Measurements from ENCODE around the gene MACF1. TPM values are rescaled to one million over a fixed set of nuclear protein-coding genes. Genes with fewer than 3 reads are reported as not detected.

The MACF1 gene, protein sequence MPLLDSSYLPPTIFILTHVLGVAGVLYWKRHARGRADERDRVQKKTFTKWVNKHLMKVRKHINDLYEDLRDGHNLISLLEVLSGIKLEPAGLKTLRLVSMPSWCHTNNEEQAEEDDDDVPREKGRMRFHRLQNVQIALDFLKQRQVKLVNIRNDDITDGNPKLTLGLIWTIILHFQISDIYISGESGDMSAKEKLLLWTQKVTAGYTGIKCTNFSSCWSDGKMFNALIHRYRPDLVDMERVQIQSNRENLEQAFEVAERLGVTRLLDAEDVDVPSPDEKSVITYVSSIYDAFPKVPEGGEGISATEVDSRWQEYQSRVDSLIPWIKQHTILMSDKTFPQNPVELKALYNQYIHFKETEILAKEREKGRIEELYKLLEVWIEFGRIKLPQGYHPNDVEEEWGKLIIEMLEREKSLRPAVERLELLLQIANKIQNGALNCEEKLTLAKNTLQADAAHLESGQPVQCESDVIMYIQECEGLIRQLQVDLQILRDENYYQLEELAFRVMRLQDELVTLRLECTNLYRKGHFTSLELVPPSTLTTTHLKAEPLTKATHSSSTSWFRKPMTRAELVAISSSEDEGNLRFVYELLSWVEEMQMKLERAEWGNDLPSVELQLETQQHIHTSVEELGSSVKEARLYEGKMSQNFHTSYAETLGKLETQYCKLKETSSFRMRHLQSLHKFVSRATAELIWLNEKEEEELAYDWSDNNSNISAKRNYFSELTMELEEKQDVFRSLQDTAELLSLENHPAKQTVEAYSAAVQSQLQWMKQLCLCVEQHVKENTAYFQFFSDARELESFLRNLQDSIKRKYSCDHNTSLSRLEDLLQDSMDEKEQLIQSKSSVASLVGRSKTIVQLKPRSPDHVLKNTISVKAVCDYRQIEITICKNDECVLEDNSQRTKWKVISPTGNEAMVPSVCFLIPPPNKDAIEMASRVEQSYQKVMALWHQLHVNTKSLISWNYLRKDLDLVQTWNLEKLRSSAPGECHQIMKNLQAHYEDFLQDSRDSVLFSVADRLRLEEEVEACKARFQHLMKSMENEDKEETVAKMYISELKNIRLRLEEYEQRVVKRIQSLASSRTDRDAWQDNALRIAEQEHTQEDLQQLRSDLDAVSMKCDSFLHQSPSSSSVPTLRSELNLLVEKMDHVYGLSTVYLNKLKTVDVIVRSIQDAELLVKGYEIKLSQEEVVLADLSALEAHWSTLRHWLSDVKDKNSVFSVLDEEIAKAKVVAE (N-terminal part only)
- total RNA-seq (100 to 1,000 TPM in 1 of 2 donors, 10 to 100 TPM in 1; 62.1 to 216 TPM), polyA plus RNA-seq (10 to 100 TPM; 23.3 to 40.2 TPM)

DNA sequence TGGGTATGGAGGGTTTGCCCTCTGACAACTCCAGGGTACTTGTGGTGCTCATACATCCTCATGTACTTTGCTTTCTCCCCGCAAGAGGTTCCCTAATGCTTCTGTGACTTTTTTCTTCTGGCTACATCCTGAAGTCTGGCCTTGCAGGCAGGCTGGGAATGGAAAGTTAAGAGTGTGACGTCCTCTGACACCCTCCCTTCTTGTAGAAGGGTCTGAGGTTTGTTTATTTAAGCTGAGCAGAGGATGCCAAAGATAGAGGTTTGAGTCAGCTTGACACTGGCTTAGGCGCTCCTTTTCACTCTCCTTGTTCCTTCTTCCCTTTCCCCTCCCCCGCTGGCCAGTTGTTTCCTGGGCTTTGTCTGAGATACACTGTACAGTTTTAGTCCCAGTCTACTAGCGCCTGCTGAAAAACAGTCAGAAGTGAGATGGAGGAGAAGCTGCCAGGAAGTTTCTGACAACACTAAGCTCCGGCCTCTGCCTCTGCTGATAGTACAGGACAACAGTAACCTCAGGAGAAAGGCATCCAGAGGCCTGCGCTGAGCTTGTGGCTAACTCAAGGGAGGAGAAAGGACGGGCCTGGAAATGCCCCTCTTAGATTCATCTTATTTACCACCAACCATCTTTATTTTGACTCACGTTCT lies at the start of gene MACF1:
TSS of gene MACF1 (plus strand) at position 255 of the 641 bp plus-strand sequence. CDS start at position 583, 328 bp downstream.
- Histone ChIP-seq H3K27me3 (ENCODE audit: control insufficient read depth in 4 of 4, insufficient read depth in 4 of 4, low read length in 3 of 4) (no peaks in the 10 kb centered on the region), H3K27ac (ENCODE audit: low read depth in 1 of 2, low read length in 2 of 2) (peak within 1 kb of the TSS; percentile 47 to 80), H3K4me1 (ENCODE audit: control insufficient read depth in 4 of 4, insufficient read depth in 4 of 4, low read length in 3 of 4) (peaks cover 1 to 16% (median 11%) of the 10 kb centered on the region in 4 donors), H3K36me3 (ENCODE audit: control insufficient read depth in 4 of 4, insufficient read depth in 3 of 4, low read depth in 1 of 4, low read length in 3 of 4) (no peaks in the 10 kb centered on the region), H3K4me3 (ENCODE audit: low read depth in 1 of 3, low read length in 3 of 3) (peak within 1 kb of the TSS in 2 of 3 donors; percentile 27 to 44), H3K9ac (ENCODE audit: low read depth in 1 of 2, low read length in 2 of 2) (peak within 1 kb of the TSS; percentile 8 to 73), H3K9me3 (ENCODE audit: control insufficient read depth in 4 of 4, low read length in 3 of 4) (no peaks in the 10 kb centered on the region)
- WGBS: 60% methylated on average over 9 of the region's 9 CpGs
- no peak for DNase-seq (ENCODE audit: low spot score)
- no peak for TF ChIP-seq FOXA2 (IDR thresholded peaks at IDR 0.05)
- TF ChIP-seq GABPA (IDR thresholded peaks at IDR 0.05 in 1 of 2, conservative IDR thresholded peaks at IDR 0.05 in 1 of 2): no peak
- no peak for TF ChIP-seq HNF4A (conservative IDR thresholded peaks at IDR 0.05)
- no peak for TF ChIP-seq YY1 (IDR thresholded peaks at IDR 0.05)
- TF ChIP-seq, protein P1, sequence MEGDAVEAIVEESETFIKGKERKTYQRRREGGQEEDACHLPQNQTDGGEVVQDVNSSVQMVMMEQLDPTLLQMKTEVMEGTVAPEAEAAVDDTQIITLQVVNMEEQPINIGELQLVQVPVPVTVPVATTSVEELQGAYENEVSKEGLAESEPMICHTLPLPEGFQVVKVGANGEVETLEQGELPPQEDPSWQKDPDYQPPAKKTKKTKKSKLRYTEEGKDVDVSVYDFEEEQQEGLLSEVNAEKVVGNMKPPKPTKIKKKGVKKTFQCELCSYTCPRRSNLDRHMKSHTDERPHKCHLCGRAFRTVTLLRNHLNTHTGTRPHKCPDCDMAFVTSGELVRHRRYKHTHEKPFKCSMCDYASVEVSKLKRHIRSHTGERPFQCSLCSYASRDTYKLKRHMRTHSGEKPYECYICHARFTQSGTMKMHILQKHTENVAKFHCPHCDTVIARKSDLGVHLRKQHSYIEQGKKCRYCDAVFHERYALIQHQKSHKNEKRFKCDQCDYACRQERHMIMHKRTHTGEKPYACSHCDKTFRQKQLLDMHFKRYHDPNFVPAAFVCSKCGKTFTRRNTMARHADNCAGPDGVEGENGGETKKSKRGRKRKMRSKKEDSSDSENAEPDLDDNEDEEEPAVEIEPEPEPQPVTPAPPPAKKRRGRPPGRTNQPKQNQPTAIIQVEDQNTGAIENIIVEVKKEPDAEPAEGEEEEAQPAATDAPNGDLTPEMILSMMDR (IDR thresholded peaks at IDR 0.05; ENCODE audit: low read depth, low read length, missing input control): peak; percentile 31
- TF ChIP-seq TAF1 (conservative IDR thresholded peaks at IDR 0.05): no peak
- TF ChIP-seq, protein P2, sequence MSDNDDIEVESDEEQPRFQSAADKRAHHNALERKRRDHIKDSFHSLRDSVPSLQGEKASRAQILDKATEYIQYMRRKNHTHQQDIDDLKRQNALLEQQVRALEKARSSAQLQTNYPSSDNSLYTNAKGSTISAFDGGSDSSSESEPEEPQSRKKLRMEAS (IDR thresholded peaks at IDR 0.05): no peak
- no peak for TF ChIP-seq NR2F2 (IDR thresholded peaks at IDR 0.05)
- no peak for TF ChIP-seq FOXA1 (IDR thresholded peaks at IDR 0.05)
- no peak for TF ChIP-seq JUND (IDR thresholded peaks at IDR 0.05)
- TF ChIP-seq SP1 (IDR thresholded peaks at IDR 0.05): peak; percentile 39
- no peak for TF ChIP-seq HNF4G (IDR thresholded peaks at IDR 0.05)
- no peak for TF ChIP-seq EGR1 (IDR thresholded peaks at IDR 0.05; ENCODE audit: low read depth in 2 of 2)
- TF ChIP-seq ZBTB33 (IDR thresholded peaks at IDR 0.05): no peak
- peak; percentile 49 to 57 for TF ChIP-seq RAD21 (IDR thresholded peaks at IDR 0.05)
- TF ChIP-seq, protein P3, sequence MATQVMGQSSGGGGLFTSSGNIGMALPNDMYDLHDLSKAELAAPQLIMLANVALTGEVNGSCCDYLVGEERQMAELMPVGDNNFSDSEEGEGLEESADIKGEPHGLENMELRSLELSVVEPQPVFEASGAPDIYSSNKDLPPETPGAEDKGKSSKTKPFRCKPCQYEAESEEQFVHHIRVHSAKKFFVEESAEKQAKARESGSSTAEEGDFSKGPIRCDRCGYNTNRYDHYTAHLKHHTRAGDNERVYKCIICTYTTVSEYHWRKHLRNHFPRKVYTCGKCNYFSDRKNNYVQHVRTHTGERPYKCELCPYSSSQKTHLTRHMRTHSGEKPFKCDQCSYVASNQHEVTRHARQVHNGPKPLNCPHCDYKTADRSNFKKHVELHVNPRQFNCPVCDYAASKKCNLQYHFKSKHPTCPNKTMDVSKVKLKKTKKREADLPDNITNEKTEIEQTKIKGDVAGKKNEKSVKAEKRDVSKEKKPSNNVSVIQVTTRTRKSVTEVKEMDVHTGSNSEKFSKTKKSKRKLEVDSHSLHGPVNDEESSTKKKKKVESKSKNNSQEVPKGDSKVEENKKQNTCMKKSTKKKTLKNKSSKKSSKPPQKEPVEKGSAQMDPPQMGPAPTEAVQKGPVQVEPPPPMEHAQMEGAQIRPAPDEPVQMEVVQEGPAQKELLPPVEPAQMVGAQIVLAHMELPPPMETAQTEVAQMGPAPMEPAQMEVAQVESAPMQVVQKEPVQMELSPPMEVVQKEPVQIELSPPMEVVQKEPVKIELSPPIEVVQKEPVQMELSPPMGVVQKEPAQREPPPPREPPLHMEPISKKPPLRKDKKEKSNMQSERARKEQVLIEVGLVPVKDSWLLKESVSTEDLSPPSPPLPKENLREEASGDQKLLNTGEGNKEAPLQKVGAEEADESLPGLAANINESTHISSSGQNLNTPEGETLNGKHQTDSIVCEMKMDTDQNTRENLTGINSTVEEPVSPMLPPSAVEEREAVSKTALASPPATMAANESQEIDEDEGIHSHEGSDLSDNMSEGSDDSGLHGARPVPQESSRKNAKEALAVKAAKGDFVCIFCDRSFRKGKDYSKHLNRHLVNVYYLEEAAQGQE (IDR thresholded peaks at IDR 0.05): peak; percentile 30
- no peak for TF ChIP-seq ATF3 (IDR thresholded peaks at IDR 0.05)
- no peak for TF ChIP-seq RXRA (IDR thresholded peaks at IDR 0.05)
